GM21825 (cell line): ENCODE results near the gene ZSCAN2.

Source experiments
- ATAC-seq: cut with Tn5 transposase; IDR thresholded peaks from one replicate; pipeline ENCODE4 v1.9.1; 2021; ENCODE audit warnings: mild to moderate bottlenecking, moderate library complexity; ENCODE audit not compliant: unreplicated experiment

Gene ZSCAN2

DNA sequence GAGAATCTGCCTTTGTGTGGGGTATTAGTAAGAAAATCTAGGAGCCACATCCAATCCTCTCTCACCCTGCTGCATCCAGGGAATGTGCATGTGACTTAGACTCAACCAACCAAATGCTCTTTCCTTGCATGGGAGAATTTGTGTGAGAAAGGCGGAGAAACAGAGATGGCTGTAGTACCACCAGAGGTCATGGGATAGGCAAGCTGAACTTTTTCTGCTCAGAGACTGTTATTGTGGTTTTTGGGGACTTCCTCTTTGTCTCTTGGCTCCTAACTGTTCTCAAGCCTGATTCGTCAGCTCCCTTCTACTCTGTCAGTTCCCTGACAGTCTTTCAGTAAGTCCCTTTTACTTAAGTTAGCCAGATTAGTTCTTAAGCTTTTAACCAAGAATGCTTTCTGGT is 2.6 kb upstream of the ZSCAN2 start:
- peak; percentile 45 for ATAC-seq

DNA sequence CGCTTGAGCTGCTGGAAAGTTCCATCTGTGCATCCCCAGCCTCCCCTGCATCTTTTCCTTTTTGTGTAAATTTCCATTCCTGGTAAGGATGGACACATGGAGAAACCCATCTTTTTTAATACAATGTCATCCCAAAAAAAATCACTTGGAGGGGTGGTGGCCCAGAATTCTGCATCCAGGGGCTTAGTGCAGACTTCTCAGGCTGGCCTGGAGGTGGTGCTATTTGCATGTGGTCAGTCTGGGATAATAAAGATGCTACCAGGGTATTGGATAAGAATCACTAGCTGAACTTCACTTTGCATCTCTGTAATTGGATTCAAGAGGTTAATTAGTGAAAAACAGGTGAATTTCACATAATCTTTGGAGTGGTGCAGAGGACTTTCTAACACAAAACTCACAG is 1.8 kb upstream of the ZSCAN2 start:
- ATAC-seq: no peak

DNA sequence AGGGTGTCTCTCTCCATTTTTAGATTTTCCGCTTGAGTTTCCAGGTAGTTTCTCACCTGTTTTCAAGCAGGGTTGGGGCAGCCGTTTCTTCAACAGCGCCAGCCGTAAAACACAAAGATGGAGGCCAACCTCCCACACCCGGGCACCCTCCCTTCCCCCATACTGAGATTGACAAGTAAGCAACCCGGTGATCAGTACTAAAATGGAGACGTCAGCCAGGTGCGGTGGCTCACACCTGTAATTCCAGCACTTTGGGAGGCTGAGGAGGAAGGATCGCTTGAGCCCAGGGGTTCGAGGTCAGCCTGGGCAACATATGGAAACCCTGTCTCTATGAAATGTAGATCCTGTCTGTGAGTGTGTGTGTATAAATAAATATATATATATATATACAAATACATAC is 903 bp upstream of the ZSCAN2 start:
- ATAC-seq: no peak

DNA sequence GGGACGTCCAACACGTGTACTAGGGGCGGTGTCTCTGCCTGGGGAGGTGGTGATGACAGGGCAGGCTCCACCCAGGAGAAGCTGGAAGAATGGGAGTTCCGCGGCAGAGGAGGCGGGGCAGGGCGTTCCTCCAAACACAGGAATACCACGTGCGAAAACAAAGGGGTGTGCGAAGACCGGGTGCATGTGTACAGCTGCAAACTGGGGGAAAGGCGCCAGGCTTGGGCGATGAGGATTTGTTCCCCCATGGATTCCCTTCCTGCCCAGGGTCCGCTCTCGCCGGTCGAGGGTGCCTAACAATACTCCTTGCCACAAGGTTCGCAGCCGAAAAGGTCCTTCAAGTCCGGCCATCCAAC is 500 bp upstream of the ZSCAN2 start:
- ATAC-seq: peak; percentile 4

DNA sequence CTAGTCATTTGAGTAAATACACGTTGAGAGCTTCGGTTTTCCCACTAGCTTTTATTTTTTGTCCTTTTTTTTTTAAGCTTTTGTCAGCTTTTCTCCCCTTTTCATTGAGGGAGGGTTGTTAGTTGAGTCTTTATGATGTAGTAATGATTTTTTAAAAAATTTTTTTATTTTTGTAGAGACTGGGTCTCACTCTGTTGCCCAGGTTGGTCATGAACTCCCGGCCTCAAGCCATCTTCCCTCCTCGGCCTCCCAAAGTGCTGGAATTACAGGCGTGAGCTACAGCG is 688 bp downstream of the ZSCAN2 start:
- no peak for ATAC-seq

DNA sequence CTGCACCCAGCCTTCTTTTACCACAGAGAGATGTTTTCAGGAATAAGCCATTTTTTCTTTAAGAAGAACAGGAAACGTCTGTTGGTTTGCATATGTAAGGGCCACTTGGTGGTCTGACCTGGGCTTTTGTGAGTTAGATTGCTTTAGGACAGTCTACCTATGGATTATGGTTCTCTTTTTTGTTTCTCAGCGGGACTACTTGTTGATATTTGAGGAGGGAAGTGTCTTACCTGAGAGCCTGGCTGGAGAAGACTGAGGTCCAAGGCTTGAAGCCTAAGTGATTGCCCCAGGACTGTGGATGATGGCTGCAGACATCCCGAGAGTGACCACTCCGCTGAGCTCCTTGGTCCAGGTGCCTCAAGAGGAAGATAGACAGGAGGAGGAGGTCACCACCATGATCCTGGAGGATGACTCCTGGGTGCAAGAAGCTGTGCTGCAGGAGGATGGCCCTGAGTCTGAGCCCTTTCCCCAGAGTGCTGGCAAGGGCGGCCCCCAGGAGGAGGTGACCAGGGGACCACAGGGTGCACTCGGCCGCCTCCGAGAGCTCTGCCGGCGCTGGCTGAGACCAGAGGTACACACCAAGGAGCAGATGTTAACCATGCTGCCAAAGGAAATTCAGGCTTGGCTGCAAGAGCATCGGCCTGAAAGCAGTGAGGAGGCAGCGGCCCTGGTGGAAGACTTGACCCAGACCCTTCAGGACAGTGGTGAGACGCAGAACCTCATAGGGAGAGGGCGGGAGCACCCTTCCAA is 3.0 kb downstream of the ZSCAN2 start:
- ATAC-seq: no peak

DNA sequence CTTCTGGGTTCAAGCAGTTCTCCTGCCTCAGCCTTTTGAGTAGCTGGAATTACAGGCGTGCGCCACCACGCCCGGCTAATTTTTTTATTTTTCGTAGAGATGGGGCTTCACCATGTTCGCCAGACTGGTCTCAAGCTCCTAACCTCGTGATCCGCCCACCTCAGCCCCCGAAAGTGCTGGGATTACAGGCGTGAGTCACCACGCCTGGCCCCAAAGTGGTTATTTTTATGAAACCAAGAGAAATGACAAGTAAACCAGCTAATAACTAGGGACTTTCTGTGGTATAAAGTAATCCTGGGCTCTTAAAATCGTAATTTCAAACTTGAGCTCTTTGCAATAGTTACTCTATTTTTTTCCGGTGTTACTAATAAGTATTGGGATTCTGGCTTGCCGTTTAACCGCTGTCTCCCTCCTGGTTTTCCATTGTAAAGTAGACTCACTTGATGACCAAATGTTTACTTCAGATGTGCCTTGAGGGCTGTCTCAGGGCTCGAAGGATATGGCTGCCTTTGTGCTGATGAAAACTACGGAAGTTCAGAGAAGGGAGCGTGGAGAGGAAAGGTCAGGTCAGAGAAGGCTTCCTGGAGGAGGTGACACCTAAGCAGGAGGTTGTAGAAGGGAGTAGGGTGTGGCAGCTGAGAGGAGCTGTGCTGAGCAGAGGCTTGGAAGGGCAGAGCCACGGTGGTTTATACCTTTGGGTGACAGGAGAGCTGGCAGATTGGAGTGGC is 4.2 kb downstream of the ZSCAN2 start:
- no peak for ATAC-seq

DNA sequence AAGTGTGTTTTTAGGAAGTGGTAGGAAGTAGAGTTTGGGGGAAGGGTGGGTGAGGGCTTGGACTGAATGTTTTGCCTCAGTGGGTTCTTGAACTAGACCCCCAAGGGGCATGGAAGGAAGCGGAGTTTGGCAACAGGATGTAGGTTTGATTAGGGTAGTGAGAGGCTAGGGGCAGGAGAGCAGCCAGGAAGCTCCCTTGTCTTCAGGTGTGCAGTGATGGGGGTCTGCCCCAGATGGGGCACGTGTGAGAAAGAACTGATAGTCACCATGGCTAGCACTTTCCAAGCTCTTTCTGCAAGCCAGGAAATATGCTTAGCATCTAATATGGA is 4.7 kb downstream of the ZSCAN2 start:
- ATAC-seq: no peak

DNA sequence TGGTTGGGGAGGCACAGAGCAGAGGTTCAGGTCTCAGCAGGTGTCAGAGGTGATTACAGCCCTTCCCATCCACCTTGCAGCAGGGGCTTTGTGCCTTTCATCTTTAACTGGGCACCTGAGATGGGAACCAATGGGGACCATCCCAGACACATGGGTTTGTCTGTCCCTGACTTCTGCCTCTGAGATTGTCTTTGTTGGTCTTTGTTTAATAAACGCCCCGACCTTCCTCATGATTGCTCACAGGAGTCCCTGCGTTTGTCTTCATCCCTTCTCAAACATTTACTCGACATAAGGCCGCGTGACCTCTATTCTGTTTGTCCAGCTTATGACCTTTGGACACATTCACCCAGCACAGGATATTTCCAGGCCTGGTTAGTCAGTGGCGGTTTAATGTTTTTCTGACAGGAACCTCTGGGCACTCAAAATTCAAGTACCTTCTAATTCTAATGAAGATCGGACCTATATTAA is 5.9 kb downstream of the ZSCAN2 start:
- ATAC-seq: no peak

DNA sequence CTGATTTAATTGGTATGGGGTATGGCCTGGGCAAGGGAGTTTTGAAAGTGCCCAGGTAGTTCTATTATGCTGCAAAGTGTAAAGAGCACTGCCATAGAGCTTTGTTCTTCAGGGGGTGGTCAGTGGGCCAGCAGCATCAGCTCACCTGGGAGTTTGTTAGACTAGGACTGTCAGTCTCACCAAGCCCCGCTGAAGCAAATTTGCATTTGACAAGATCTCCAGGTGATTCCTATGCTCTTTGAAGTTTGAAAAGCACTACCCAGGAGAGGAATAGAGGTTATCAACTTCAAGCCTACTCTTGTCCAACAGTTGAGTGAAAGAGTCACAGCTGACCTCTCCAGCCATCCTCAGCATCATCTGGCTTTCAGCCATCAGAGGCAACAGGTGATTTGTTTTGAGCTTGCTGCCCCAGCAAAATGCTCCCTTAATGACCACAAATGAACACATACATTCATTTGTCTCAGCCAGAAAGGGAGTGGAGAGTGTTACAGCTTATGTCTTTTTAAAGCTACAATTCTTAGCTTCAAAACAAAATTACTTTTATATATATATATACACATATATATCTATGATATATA is 8.0 kb downstream of the ZSCAN2 start:
- no peak for ATAC-seq

DNA sequence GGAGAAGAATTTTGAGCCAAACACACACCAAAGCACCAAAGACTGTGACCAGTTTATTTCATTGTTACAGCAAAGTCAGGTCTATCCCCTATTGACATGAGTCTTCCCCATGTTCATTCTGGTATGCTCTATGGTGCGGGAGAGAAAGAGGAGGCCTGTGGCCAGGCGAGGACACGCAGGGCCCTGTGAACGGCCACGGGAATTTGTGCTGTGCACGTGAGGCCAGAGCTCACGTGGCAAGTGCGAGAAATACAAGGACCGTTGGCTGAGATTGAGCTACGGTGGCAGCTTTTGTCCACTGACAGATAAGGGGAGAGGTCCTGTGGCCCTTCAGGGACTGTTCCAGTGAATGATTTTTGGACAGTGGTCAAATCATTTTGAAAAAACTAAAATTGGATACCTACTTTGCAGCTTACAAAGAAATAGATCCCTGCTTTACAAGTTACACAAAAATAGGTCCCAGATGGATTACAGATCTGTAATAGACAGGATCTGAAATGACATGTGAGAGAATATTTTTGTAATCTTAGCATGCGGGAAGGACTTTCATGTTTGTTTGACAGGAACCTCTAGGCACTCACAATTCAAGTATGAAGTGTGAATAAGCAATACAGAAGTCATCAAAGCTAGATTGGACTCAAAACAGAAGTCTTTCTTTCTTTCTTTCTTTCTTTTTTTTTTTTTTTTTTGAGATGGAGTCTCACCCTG is 9.2 kb downstream of the ZSCAN2 start:
- no peak for ATAC-seq

DNA sequence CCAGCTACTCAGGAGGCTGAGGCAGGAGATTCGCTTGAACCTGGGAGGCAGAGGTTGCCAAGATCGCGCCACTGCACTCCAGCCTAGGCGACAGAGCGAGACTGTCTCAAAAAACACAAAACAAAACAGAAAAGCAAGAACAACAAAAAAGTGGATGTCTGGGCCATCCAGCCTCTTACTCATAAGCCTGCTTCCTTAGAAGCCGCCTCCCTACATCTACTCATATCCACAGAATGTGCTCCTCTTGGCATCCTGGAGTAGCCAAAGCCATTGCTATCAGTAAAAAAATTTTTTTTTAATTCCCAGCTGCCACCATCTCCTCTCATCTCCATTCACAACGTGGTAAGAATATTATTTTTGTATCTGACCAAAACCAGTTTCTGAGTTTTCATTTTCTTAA is 10.8 kb downstream of the ZSCAN2 start:
- no peak for ATAC-seq

DNA sequence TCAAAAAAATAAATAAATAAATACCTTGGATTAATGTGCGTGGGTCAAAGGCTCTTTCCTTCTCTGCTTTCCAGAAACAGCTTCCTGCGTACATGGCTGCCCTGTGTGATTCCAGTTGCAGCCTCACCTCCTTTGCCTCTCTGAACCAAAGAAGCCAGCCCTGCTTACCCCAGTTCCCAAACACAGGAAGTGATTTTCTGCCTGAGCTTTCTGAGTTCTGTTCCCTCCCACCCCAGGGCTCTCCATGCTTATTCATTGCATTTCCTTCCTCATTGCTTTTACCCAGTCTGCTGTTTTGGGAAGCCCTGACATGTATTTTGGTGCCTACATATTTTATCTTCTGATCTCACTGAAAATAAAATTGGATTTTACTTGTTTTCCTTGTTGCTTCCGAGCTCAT is 15.4 kb downstream of the ZSCAN2 start:
- ATAC-seq: no peak

DNA sequence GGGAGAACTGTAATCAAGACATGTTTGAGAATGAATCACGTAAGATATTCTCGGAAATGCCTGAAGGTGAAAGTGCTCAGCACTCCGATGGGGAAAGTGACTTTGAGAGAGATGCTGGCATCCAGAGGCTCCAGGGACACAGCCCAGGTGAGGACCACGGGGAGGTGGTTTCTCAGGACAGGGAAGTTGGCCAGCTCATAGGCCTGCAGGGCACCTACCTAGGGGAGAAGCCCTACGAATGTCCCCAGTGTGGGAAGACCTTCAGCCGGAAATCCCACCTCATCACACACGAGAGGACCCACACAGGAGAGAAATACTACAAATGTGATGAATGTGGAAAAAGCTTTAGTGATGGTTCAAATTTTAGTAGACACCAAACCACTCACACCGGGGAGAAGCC is 19.8 kb downstream of the ZSCAN2 start:
- ATAC-seq: no peak

DNA sequence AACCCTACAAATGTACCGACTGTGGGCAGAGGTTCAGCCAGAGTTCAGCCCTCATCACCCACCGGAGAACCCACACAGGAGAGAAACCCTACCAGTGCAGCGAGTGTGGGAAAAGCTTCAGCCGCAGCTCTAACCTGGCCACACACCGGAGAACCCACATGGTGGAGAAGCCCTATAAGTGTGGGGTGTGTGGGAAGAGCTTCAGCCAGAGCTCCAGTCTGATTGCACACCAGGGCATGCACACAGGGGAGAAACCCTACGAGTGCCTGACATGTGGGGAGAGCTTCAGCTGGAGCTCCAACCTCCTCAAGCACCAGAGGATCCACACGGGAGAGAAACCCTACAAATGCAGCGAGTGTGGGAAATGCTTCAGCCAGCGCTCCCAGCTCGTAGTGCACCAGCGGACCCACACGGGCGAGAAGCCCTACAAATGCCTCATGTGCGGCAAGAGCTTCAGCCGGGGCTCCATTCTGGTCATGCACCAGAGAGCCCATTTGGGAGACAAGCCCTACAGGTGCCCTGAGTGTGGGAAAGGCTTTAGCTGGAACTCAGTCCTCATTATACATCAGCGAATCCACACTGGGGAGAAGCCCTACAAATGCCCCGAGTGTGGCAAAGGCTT is 20.7 kb downstream of the ZSCAN2 start:
- no peak for ATAC-seq

DNA sequence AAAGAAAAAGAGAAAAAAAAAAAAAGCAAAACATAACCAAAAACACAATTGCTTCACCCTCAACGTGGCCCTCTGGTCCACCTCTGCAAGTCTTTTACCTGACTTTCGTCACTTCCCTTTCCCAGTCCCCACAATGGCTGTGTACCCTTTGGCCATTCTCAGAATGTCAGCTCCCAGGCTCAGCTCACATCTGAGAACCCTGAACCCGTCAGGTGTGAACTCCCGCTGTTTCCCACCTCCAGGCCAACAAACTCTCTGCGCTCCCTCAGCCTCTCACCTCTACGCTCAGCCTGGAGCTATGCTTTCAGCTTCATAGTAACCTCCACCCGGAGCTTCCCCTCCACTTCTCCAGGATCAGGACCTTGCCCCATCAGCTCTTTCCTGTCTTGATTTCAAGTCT is 23.6 kb downstream of the ZSCAN2 start:
- no peak for ATAC-seq

DNA sequence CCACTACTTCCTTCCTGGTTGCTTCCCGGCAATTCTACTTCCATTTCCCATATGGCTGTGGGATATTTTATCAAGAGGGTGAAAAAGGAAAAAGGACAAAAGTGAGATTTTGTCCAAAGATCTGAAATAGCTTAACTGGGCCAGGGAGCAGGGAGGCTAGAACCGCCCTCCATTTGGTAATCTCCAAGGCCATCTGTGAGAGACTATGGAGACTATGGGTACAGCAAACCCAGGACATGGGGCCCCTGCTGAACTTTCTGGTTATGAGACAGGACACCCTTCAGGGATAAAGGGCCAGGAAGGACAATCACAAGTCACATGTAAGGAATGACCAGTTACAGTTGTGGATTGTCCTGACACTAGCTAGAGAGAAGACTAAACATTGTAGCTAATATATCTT is 24.3 kb downstream of the ZSCAN2 start:
- no peak for ATAC-seq

DNA sequence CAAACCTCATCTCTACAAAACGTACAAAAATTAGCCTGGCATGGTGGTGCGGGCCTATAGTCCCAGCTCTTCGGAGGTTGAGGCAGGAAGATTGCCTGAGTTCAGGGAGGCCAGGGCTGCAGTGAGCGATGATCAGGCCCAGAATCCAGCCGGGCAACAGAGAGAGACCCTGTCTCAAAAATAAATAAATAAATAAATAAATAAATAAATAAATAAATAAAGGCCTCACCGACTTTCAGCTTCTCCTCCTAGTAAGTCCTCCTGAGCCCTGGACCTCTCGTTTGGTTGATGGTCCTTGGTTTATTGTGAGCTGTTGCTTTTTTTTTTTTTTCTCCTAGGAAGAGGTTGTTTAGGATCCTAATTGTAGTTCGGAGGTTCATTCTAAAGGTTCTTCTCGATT is 28.2 kb downstream of the ZSCAN2 start:
- ATAC-seq: no peak

DNA sequence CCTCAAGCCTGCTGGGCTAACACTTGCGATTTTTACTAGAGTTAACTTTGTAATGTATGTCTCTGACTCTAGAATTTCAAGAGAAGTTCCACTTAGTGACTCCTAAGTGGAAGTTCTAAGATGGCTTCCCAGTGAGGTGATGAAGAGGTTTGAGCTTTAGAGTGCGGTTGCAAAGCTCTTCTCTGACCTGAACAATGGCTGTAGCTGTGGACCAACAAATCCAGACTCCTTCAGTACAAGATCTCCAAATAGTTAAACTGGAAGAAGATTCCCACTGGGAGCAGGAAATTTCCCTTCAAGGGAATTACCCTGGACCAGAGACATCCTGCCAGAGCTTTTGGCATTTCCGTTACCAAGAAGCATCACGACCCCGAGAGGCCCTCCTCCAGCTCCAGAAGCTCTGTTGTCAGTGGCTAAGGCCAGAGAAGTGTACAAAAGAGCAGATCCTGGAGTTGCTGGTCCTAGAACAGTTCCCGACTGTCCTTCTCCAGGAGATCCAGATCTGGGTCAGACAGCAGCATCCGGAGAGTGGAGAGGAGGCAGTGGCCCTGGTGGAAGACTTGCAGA is 31.0 kb downstream of the ZSCAN2 start:
- ATAC-seq: no peak

DNA sequence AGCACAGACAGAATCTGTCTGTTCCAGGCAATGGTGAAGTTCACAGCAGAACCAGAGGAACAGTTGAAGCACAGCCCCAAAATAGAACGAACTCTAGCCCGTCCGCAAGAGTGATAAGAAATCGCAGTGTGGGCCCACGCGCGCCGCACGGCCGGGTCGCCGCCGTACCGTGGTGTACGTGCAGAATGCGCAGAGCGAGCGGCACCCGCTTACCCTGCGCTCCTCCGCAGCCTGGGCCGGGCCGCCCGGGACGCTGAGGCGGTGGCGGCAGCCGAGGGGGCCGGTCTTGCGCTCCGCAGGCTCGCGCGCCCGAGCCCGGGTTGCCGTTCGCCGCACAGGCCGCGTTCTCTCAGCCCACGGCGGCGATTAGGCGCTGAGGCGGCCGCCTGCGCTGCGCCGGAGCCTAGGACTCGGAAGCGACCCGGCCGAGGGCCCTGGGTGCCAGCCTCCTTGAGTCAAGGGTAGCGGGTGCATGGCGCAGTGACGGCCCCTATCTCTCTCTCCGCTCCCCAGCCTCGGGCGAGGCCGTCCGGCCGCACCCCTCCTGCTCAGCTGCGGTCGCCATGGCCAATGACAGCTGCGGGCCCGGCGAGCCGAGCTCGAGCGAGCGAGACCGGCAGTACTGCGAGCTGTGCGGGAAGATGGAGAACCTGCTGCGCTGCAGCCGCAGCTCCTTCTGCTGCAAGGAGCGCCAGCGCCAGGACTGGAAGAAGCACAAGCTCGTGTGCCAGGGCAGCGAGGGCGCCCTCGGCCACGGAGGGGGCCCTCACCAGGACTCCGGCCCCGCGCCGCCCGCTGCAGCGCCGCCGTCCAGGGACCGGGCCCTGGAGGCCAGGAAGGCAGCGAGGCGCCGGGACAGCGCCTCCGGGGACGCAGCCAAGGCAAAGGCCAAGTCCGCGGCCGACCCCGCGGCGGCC is 32.8 kb downstream of the ZSCAN2 start:
- ATAC-seq: peak; percentile 46
